PFSK-1 (cell line): ENCODE data around the gene TLE4.

Experiments used
- FOXP2 ChIP-seq: optimal IDR thresholded peaks from 2 replicates; pipeline ENCODE3; 2011; ENCODE audit warnings: borderline replicate concordance, control low read depth, inconsistent platforms; ENCODE audit not compliant: insufficient read depth; ENCODE audit errors: extremely low read length, extremely low read depth
- POLR2AphosphoS5 ChIP-seq: IDR thresholded peaks from 2 replicates; pipeline ENCODE4 v1.6.1; 2012; ENCODE audit warnings: low read depth, mild to moderate bottlenecking, control low read depth, low read length, moderate library complexity
- SIN3A ChIP-seq: IDR thresholded peaks from 2 replicates; pipeline ENCODE4 v1.6.1; 2012; ENCODE audit warnings: mild to moderate bottlenecking, low read length, moderate library complexity, borderline replicate concordance; ENCODE audit not compliant: insufficient read depth
- TAF1 ChIP-seq: IDR thresholded peaks from 2 replicates; pipeline ENCODE4 v1.6.1; 2012; ENCODE audit warnings: low read length, control low read depth, borderline replicate concordance; ENCODE audit not compliant: insufficient read depth
- TF ChIP-seq, protein P1 (sequence below), 2 experiments: IDR thresholded peaks; 2 replicates each; pipeline versions ENCODE4 v1.6.1 to v1.8.0; 2011 to 2012; ENCODE audit warnings: low read depth in 2 of 2, low read length in 2 of 2, control low read depth in 1 of 2, inconsistent platforms in 1 of 2, mild to moderate bottlenecking in 1 of 2, moderate library complexity in 1 of 2; ENCODE audit not compliant: insufficient read depth in 1 of 2

Gene TLE4

DNA sequence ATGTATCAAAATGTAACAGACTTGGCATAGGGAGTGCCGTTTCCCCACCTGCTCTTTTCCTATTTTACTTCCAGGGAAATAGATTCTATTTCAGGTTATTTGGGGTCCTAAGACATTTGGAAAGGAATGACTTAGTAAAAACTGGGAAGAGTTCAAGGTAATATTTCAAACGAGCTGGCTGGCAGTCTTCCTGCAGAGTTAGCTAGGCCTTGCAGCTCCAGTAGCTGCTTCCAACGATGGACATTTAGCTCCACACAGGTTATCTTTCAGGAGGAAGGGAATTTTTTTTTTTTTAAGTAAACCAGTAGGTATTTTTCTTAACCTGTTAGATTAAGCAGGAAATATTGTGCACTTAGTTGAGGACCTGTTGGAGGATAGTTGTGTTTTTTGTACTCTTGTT, 45.2 kb downstream of the TLE4 start:
- TF ChIP-seq SIN3A: no peak
- no peak for TF ChIP-seq TAF1
- TF ChIP-seq, protein P1, sequence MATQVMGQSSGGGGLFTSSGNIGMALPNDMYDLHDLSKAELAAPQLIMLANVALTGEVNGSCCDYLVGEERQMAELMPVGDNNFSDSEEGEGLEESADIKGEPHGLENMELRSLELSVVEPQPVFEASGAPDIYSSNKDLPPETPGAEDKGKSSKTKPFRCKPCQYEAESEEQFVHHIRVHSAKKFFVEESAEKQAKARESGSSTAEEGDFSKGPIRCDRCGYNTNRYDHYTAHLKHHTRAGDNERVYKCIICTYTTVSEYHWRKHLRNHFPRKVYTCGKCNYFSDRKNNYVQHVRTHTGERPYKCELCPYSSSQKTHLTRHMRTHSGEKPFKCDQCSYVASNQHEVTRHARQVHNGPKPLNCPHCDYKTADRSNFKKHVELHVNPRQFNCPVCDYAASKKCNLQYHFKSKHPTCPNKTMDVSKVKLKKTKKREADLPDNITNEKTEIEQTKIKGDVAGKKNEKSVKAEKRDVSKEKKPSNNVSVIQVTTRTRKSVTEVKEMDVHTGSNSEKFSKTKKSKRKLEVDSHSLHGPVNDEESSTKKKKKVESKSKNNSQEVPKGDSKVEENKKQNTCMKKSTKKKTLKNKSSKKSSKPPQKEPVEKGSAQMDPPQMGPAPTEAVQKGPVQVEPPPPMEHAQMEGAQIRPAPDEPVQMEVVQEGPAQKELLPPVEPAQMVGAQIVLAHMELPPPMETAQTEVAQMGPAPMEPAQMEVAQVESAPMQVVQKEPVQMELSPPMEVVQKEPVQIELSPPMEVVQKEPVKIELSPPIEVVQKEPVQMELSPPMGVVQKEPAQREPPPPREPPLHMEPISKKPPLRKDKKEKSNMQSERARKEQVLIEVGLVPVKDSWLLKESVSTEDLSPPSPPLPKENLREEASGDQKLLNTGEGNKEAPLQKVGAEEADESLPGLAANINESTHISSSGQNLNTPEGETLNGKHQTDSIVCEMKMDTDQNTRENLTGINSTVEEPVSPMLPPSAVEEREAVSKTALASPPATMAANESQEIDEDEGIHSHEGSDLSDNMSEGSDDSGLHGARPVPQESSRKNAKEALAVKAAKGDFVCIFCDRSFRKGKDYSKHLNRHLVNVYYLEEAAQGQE (IDR thresholded peaks at IDR 0.05; ENCODE audit: insufficient read depth in 1 of 2, low read depth in 2 of 2, low read length in 2 of 2): no peak
- TF ChIP-seq POLR2AphosphoS5: no peak
- TF ChIP-seq FOXP2: no peak

DNA sequence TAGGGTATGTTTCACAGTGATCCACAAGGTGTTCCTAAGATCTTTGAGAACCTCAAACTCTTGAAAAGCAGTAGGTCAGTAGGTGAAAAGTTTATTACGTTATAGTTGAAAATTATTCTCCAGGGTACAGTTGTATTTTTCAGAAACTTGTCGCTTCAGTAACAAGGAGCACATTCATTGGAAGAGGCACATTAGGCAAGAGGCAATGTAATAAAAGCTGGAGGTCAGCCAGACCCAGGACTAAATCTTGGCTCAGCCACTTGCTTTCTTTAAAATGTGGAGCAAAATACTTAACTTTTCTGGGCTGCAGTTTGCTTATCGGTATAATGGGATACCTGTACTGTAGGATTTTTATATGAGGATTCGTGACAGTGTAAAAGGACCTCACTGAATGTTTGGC, 45.6 kb downstream of the TLE4 start:
- TF ChIP-seq FOXP2: no peak
- TF ChIP-seq SIN3A: no peak
- no peak for TF ChIP-seq POLR2AphosphoS5
- TF ChIP-seq, protein P1 (IDR thresholded peaks at IDR 0.05; ENCODE audit: insufficient read depth in 1 of 2, low read depth in 2 of 2, low read length in 2 of 2): no peak
- TF ChIP-seq TAF1: no peak

DNA sequence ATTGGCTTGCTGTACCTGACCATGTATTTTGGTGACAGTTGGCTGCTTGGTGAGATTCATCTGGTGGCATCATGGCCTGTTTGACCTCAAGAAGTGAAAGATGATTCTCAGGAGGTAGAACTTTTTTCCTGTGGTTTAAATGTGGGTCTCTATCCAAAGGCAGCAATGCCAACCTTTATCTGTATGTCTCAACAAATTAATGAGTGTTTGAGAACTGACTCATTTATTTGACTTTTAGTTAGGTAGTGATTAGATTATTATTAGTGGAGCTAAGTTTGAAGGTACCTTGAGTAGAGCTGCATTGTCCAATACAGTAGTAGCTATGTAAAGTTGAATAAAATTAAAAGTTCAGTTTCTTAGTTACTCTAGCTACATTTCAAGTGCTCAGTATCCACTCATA, 48.2 kb downstream of the TLE4 start:
- TF ChIP-seq FOXP2 (no peak), TAF1 (no peak), SIN3A (no peak), POLR2AphosphoS5 (no peak)
- TF ChIP-seq, protein P1 (IDR thresholded peaks at IDR 0.05; ENCODE audit: insufficient read depth in 1 of 2, low read depth in 2 of 2, low read length in 2 of 2): no peak

DNA sequence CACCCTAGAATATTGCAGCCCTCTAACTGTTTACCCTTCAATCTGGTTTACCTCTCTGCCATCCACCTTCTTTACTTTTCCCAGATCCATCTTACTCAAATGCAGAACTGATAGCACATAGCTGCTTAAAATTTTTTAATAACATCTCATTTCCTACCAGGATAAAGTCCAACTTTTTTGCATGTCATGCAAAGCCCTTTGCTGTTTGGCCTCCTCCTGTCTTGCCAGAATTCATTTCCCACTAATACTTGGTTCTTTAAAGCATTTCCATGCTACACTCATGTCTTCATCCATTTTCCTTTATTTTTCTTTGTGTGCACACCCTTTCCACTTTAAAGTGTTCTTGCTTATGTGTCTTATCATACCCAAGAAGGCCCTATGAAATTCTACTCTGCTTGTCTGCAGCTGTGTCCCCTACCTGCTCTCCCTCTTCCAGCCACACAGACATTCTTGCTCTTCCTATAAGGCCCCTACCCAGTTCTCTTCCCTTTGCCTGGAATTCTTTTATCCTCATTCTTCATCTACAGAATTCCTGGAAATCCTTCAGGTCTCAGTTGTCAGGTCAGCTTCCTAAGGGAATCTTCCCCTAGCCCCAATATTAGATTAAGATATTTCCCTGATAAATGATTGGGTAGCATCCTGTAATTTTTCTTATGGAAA, 50.3 kb downstream of the TLE4 start:
- TF ChIP-seq SIN3A: no peak
- TF ChIP-seq POLR2AphosphoS5: no peak
- no peak for TF ChIP-seq TAF1
- no peak for TF ChIP-seq FOXP2
- TF ChIP-seq, protein P1 (IDR thresholded peaks at IDR 0.05; ENCODE audit: insufficient read depth in 1 of 2, low read depth in 2 of 2, low read length in 2 of 2): no peak
